Activated CD8-positive, alpha-beta memory T cell treated with anti-CD3 and anti-CD28 coated beads, Interleukin-2, amount 50 U/mL, for 1 hour (primary cell): ENCODE data around the gene FAM177B.
"Not testable (repeated sequence)": the region's sequence is repeated elsewhere in the genome, so short reads cannot be mapped to it uniquely, and the experiment has no call there.

ENCODE experiments used
- DNase-seq: peaks from one replicate; pipeline ENCODE4 v3.0.0-alpha.2; 2020; ENCODE audit errors: extremely low read depth

Gene FAM177B

DNA sequence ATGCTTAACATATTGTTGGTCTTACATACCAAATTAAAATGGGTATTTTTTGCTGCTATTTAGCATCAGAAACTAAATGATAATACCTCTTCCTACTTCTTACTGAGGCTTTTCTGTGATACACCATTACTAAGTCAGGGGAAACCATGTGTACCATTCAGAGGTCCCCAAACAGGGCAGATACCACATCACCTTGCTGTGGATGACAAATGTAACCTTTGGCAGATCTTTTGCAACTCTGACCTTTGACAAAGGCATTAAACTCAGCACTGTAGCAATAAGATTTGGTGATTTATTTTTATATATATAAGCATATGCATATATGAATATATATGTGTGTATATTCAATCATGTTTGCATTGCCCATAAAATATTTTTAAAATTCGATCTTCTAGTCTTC is 2.9 kb downstream of the FAM177B start:
- DNase-seq: no peak

DNA sequence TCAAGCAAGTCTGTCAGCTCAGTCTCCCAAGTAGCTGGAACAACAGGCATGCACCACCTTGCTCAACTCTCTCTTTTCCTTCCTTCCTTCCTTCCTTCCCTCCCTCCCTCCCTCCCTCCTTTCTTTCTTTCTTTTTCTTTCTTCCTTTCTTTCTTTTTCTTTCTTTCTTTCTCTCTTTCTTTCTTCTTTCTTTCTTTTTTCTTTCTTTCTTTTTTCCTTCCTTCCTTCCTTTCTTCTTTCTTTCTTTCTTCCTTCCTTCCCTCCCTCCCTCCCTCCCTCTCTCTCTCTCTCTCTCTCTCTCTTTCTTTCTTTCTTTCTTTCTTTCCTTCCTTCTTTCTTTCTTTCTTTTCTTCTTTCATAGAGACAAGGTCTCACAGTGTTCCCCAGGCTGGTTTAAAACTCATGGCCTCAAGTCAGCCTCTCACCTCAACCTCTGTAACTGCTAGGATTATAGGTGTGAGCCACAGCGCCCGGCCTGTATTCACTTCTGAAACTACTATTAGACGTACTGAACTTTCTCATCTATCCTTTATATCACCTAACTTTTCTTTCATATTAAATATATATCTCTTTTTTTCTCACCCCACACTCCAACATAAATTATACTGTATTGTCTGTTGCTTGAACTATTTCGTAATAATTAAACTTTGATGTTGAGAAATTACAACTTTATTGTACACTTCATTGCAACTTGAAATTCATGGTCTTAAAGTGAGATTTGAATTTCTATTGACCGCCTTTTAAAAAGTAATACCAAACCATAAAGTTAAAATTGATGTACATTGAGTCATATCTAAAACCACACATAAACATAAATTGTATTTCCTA is 4.8 kb downstream of the FAM177B start:
- DNase-seq: not testable (repeated sequence)

DNA sequence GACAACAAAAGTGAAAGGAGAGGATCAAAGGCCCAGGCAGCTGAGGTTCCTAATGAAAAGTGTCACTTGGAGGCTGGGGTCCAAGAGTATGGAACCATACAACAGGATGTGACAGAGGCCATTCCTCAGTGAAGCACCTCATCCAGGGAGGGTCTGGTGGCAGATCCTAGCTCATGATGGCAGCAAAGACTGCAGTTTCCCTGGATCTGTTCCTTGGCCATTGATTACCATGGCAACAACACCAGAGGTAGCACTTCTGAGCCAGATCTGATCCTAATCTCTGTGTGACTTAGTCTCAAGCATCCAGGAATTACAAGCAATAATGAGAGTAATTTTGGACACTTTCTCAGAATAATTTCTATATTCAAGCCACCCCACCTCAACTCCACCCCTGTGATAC is 12.9 kb downstream of the FAM177B start:
- no peak for DNase-seq

DNA sequence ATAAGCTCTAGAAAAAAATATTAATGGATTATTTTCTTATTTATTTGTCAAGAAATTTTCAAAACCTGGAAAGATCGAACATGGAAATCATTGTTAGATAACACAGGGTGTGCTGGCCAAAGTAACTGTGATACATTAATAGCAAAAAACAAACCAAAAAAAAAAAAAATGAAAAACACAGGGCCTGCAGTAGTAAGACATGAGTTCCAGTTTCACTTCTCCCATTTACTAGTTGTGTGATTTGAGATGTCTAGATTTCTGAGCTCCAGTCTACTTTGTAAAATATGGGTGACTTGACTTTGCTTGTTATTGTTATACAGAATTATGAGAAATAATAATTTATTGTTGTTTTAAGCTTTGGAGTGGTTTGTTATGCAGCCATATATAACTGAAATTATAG is 13.6 kb downstream of the FAM177B start:
- no peak for DNase-seq

DNA sequence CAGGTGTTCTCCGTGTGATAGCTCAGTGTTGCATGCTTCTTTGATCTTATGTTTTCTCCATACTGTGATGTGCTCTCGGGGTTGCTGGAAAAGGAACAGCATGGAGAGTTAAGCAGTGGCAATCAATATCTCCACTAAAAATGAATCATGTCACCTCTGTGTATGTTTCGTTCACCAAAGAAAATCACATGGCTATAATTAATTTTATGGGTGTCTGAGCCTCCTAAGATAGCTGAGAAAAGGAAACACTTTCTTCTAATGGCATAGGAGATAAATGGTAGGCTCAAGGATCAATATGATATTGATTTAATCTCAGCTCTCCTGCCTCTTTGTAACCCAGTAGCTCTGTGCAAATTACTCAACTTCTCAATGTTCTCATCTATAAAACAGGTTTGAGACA is 14.3 kb downstream of the FAM177B start:
- DNase-seq: no peak

GRCh38 chr1:222754366-222755139 is 17.6 kb downstream of the FAM177B start:
- DNase-seq: no peak

GRCh38 chr1:222757646-222758268 is 20.8 kb downstream of the FAM177B start:
- DNase-seq: no peak

GRCh38 chr1:222759451-222760035 is 22.5 kb downstream of the FAM177B start:
- no peak for DNase-seq

DNA sequence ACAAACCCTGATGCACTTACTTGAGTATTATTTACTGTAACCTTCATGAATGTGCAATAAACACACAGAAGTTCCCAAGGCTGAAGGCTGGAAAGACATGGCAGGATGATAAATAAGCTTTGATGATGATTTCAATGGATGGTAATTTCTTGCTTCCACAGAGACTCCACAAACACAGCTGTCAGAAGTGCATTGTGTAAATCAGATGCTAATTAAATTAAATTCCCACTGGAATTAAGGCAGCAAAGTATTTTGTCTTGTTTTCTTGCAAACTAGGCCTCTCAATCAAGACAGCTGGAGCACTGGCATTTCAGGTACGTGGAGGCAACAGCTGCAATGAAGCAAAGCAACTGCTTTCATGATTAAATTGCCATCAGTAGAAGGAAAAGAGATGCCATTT is 24.1 kb downstream of the FAM177B start:
- DNase-seq: no peak

DNA sequence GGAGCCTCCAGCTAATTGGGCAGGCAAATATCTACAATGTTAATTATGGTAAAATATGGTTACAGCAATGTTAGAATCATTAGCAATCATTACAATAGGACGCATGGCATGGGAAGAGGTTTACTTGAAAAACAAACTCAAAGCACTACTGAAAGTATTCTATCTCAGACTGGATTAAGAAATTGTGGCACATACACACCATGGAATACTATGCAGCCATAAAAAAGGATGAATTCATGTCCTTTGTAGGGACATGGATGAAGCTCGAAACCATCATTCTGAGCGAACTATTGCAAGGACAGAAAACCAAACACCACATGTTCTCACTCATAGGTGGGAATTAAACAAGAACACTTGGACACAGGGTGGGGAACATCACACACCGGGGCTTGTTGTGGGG is 25.2 kb downstream of the FAM177B start:
- not testable (repeated sequence) for DNase-seq

DNA sequence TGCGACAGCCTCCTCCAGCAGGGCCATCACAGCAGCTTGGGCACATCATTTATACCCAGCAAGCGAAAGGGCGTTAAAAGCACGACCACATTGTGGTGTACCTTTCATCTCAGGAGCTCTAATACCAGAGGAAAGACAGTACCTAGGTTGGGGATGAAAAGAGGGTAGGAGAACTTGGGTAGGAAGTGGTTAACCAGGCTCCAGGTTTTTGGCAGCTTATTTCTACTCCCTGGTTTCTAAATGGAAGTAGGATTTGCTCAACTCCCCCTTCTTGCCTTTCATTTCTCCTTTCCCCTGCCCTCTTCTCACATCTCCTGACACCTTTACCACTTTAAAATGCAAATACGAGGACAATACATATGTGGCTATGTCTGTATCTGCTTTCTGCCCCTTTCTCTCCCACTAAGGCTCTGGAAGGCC is 30.2 kb downstream of the FAM177B start:
- no peak for DNase-seq

GRCh38 chr1:222768592-222768991 is 31.6 kb downstream of the FAM177B start:
- DNase-seq: no peak

DNA sequence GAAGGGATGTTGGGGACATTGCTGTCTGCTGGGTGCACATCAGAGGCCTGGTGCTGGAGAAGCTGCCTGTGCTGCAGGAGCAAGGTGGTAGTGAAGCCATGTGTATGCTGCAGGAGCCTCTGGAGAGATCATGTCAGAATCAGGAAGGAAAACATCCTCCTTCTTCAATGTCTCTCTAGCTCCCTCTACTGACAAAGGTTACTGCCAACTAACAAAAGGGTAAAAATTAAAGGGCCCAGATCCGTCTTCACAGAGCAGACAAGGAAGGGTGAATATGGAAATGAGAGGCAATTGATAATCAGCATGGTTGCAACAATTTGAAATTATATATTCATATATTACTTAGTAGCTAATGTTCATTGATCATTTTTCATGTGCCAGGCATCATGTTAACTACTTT is 32.2 kb downstream of the FAM177B start:
- no peak for DNase-seq

GRCh38 chr1:222769971-222770620 is 33.1 kb downstream of the FAM177B start:
- no peak for DNase-seq

GRCh38 chr1:222772996-222773379 is 36.0 kb downstream of the FAM177B start:
- no peak for DNase-seq

DNA sequence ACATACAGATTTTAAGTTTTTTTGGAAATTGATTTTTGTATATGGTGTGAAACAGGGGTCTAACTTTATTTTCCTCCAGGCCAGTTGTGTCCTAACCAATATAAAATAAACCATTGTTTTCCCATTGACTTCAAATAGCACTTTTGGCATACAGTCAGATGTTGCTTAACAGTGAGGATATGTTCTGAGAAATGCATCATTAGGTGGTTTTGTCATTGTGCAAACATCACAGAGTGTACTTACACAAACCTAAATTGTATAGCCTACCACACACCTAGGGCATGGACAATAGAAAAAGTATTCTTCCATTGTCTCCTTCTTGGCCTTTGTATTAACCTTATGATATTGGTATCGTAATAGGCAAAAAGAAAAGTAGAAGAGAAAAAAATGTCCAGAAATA is 40.5 kb downstream of the FAM177B start:
- DNase-seq: no peak

DNA sequence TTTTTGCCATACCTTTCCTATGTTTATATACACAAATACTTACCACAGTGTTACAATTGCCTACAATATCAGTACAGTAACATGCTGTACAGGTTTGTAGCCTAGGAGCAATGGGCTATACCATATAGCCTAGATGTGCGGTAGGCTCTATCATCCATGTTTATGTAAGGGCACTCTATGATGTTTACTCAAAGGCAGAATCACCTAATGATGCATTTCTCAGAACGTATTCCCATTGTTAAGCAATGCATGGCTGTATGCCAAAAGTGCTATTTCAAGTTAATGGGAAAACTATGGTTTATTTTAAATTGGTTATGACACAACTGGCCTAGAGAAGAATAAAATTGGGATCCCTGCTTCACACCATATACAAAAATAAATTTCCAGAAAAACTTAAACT is 41.0 kb downstream of the FAM177B start:
- no peak for DNase-seq

DNA sequence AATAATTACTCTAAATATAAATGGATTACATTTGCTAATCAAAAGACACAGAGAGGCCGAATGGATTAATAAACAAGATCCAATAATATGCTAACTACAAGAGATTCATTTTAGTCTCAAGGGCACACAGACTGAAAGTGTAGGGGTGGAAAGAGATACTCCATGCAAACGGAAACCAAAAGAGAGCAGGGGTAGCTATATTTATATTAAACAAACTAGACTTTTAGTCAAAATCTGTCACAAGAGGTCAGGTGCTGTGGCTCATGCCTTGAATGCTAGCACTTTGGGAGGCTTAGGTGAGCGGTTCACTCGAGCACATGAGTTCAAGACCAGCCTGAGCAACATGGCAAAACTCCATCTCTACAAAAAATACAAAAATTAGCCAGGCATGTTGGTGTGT is 44.2 kb downstream of the FAM177B start:
- DNase-seq: no peak

DNA sequence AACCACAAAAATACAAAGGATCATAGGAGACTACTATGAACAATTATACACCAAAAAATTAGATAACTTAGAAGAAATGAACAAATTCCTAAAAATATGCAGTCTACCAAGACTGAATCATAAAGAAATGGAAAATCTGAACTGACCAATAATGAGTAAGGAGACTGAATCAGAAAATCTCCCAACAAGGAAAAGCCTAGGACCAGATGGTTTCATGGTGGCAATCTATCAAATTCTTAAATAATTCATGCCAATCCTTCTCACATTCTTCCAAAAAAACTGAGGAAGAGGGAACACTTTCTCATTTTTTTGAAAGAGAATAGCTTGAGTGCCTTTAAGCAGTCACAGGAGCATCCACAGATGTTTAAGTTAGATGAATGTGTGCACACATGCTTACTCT is 46.0 kb downstream of the FAM177B start:
- DNase-seq: no peak

GRCh38 chr1:222784371-222784770 is 47.4 kb downstream of the FAM177B start:
- no peak for DNase-seq

DNA sequence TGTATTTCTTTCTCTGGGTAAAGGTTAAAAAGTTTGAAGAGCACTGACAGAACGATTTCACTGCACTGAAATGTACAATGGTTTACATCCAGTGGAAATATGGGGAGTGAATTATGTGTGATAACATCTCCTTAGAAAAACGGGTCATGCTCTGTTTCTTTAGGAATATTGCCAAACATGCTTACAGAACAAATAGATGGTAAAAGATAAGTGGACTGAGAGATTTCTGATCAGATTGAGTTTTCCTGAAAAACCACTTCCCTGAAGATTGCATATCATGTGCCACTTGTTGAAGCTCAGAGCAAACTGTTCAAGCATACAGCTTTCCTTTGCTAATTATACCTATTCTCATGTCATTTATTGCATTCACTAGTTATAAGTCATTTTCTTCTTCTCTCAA is 47.9 kb downstream of the FAM177B start:
- DNase-seq: no peak

DNA sequence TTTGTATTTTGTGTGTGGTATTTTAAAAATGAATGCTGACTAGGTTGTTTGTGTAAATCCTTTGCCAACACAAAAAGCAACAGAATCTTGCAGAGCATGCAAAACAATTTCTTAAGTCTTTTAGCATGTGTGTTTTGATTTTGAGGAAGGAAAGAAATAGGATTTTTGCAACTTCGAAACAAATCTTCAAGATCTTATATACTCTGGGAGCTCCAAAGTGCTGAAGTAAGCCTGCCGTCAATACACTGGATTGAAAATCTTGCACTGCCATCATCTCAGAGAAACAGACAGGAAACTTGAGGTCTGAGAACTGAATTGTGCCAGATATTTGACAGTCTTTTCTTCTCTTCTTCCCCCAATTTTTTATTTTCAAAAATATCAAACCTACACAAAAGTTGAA is 48.5 kb downstream of the FAM177B start:
- DNase-seq: no peak
